HL-60 (cell line): ENCODE data around the gene LRMDA.

Experiments used
- DNase-seq, 2 experiments: peaks; one replicate each; pipeline ENCODE4 v3.0.0-alpha.2; 2010 to 2020; ENCODE audit warnings: low read depth in 1 of 2, low spot score in 1 of 2
- H3K27ac ChIP-seq: fragments of 250-450 bp; sonication (Bioruptor Pico); replicated peaks from 2 replicates; pipeline ENCODE4 v1.5.1; 2020; ENCODE audit warnings: mild to moderate bottlenecking, moderate library complexity
- H3K27me3 ChIP-seq: fragments of 250-450 bp; sonication (Bioruptor Pico); 2 replicates; pipeline ENCODE4 v1.5.1; 2021; ENCODE audit warnings: mild to moderate bottlenecking, moderate library complexity; ENCODE audit not compliant: insufficient read depth, poor library complexity, severe bottlenecking
- H3K4me3 ChIP-seq: replicated peaks from 2 replicates; pipeline ENCODE4 v1.5.1; 2011; ENCODE audit warnings: mild to moderate bottlenecking, control low read depth, low read length; ENCODE audit not compliant: insufficient read depth
- GABPA ChIP-seq: IDR thresholded peaks from 2 replicates; pipeline ENCODE4 v1.6.1; 2012; ENCODE audit warnings: low read depth
- POLR2AphosphoS5 ChIP-seq: IDR thresholded peaks from 2 replicates; pipeline ENCODE4 v1.6.1; 2012; ENCODE audit warnings: low read depth
- REST ChIP-seq: IDR thresholded peaks from 2 replicates; pipeline ENCODE4 v1.6.1; 2012; ENCODE audit warnings: low read depth; ENCODE audit not compliant: insufficient replicate concordance
- SPI1 ChIP-seq: IDR thresholded peaks from 2 replicates; pipeline ENCODE4 v1.6.1; 2012; ENCODE audit warnings: low read depth, mild to moderate bottlenecking, borderline replicate concordance
- TF ChIP-seq, protein P1 (sequence below): IDR thresholded peaks from one replicate; pipeline ENCODE4 v1.5.1; 2011; ENCODE audit warnings: low read length, control low read depth, inconsistent platforms; ENCODE audit not compliant: insufficient read depth

Gene LRMDA

GRCh38 chr10:76071653-76072365, 640.4 kb downstream of the LRMDA start:
- Histone ChIP-seq H3K4me3 (no peak overlapping the region), H3K27me3 (no peaks in the 10 kb centered on the region), H3K27ac (no peak overlapping the region)
- TF ChIP-seq GABPA (no peak), POLR2AphosphoS5 (no peak), REST (no peak), SPI1 (no peak)
- TF ChIP-seq, protein P1, sequence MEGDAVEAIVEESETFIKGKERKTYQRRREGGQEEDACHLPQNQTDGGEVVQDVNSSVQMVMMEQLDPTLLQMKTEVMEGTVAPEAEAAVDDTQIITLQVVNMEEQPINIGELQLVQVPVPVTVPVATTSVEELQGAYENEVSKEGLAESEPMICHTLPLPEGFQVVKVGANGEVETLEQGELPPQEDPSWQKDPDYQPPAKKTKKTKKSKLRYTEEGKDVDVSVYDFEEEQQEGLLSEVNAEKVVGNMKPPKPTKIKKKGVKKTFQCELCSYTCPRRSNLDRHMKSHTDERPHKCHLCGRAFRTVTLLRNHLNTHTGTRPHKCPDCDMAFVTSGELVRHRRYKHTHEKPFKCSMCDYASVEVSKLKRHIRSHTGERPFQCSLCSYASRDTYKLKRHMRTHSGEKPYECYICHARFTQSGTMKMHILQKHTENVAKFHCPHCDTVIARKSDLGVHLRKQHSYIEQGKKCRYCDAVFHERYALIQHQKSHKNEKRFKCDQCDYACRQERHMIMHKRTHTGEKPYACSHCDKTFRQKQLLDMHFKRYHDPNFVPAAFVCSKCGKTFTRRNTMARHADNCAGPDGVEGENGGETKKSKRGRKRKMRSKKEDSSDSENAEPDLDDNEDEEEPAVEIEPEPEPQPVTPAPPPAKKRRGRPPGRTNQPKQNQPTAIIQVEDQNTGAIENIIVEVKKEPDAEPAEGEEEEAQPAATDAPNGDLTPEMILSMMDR = no peak
- DNase-seq = no peak

DNA sequence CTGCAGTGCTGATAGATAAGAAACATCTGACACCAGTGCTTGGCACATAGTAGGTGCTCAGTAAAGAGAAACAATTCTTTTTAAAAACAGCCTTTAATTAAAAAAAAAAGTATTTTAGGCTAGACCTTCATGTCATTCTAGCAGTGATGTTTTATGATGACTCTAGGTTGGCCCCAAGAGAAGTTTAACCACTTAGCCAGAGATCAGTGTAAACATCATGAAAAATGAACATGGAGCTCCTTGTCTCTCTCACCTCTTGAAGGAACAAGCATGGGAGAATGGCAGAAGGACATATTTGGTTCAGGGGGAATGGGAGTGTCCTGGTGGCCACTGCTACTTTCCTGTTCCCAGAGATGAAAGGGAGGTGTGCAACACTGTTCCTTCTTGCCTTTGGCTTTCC, 641.0 kb downstream of the LRMDA start:
- H3K27ac ChIP-seq = no peak overlapping the region
- no peaks in the 10 kb centered on the region for H3K27me3 ChIP-seq
- TF ChIP-seq SPI1 (no peak), GABPA (no peak), REST (no peak), POLR2AphosphoS5 (no peak)
- TF ChIP-seq, protein P1 = no peak
- H3K4me3 ChIP-seq = no peak overlapping the region
- no peak for DNase-seq

- Histone ChIP-seq H3K4me3 (no peak overlapping the region), H3K27me3 (no peaks in the 10 kb centered on the region), H3K27ac (no peak overlapping the region)
- DNase-seq = no peak
- no peak for TF ChIP-seq REST
- TF ChIP-seq POLR2AphosphoS5 = no peak
- TF ChIP-seq SPI1 = no peak
- TF ChIP-seq, protein P1 = no peak
- no peak for TF ChIP-seq GABPA
Observed at GRCh38 chr10:76073524-76073923, 642.1 kb downstream of the LRMDA start.
